HepG2 (cell line): ENCODE measurements around the gene FXN. TPM values are rescaled to one million over a fixed set of nuclear protein-coding genes. Genes with fewer than 3 reads are reported as not detected.
A peak's percentile ranks its signal among the peaks of the same experiment; 100 is the strongest.

Experiments
- ATAC-seq: fragments of 200-7000 bp; cut with Tn5 transposase; 3 replicates; pipeline ENCODE4 v1.9.1; 2020; ENCODE audit warnings: mild to moderate bottlenecking, moderate library complexity
- BruUV-seq: library from RNA; stranded (reverse); fragments of 400-500 nt; replicated peaks from 2 replicates; lab custom pipeline; 2021; lab: Mats Ljungman, UMichigan
- CTCF ChIA-PET: fragments of 300-600 bp; formaldehyde crosslinking; extraction: SDS; loops from one replicate; lab custom pipeline; 2021; ENCODE audit warnings: low total read pairs, inconsistent platforms, low intra/inter-chr PET ratio; lab: Yijun Ruan, JAX
- POLR2A ChIA-PET: fragments of 350-600 bp; sonication (Branson Sonifier 250); formaldehyde crosslinking; loops from one replicate; lab custom pipeline; 2020; ENCODE audit warnings: antibody characterized with exemption, inconsistent platforms; lab: Yijun Ruan, JAX
- DNase-seq: peaks from one replicate; pipeline ENCODE4 v3.0.0-alpha.2; 2015; ENCODE audit warnings: low spot score
- FAIRE-seq: peaks from 3 replicates; lab custom pipeline; 2011; peaks lifted over from hg19 to GRCh38; lab: Jason Lieb, UNC
- H2AFZ ChIP-seq: one replicate; pipeline ENCODE4 v1.6.1; 2011; ENCODE audit warnings: low read length, inconsistent platforms
- H3K27ac ChIP-seq: fragments of 300-600 bp; 3 replicates; pipeline ENCODE4 v1.8.0; 2011; ENCODE audit warnings: mixed run types, mild to moderate bottlenecking, mixed read lengths, low read length, inconsistent platforms; ENCODE audit not compliant: insufficient read depth; ENCODE audit errors: extremely low read length
- H3K27me3 ChIP-seq, 2 experiments: fragments of 200-600 bp in 1 of 2; 2 replicates in 1 of 2; 3 replicates in 1 of 2; pipeline versions ENCODE4 v1.6.0 to v1.8.0; 2011; ENCODE audit warnings: low read length in 2 of 2, mild to moderate bottlenecking in 2 of 2, moderate library complexity in 2 of 2, inconsistent platforms in 1 of 2; ENCODE audit not compliant: insufficient read depth in 2 of 2, control insufficient read depth in 1 of 2
- H3K36me3 ChIP-seq, 2 experiments: fragments of 200-600 bp in 1 of 2; replicated peaks in 1 of 2; 2 replicates in 1 of 2; 3 replicates in 1 of 2; pipeline versions ENCODE4 v1.5.1 to v1.8.0; 2011; ENCODE audit warnings: low read length in 2 of 2, inconsistent platforms in 1 of 2; ENCODE audit not compliant: insufficient read depth in 2 of 2, control insufficient read depth in 1 of 2
- H3K4me1 ChIP-seq: 2 replicates; pipeline ENCODE4 v1.5.1; 2012; ENCODE audit warnings: low read length, inconsistent platforms; ENCODE audit not compliant: insufficient read depth
- H3K4me2 ChIP-seq: 2 replicates; pipeline ENCODE4 v1.6.0; 2011; ENCODE audit warnings: low read depth, low read length, inconsistent platforms
- H3K4me3 ChIP-seq, 3 experiments: fragments of 200-600 bp in 1 of 3; sonication (generic), shearing (Covaris generic) in 1 of 3; replicated peaks in 1 of 3; 2 replicates each; pipeline ENCODE4 v1.5.1; 2011 to 2016; ENCODE audit warnings: low read length in 3 of 3, inconsistent platforms in 2 of 3, low read depth in 2 of 3, mild to moderate bottlenecking in 2 of 3, control low read depth in 1 of 3, mixed read lengths in 1 of 3; ENCODE audit not compliant: insufficient read depth in 1 of 3
- H3K79me2 ChIP-seq: one replicate; pipeline ENCODE4 v1.6.1; 2011; ENCODE audit warnings: low read length, inconsistent platforms; ENCODE audit not compliant: insufficient read depth
- H3K9ac ChIP-seq: 2 replicates; pipeline ENCODE4 v1.6.0; 2011; ENCODE audit warnings: mild to moderate bottlenecking, low read depth, low read length, inconsistent platforms; ENCODE audit not compliant: insufficient read depth
- H3K9me3 ChIP-seq: 2 replicates; pipeline ENCODE4 v1.5.1; 2012; ENCODE audit warnings: mild to moderate bottlenecking, low read length
- H4K20me1 ChIP-seq: 2 replicates; pipeline ENCODE4 v1.6.0; 2011; ENCODE audit warnings: inconsistent platforms, mild to moderate bottlenecking, low read length, moderate library complexity; ENCODE audit not compliant: insufficient read depth
- ATF1 ChIP-seq: IDR thresholded peaks from 2 replicates; pipeline ENCODE4 v1.6.1; 2016; ENCODE audit warnings: mild to moderate bottlenecking, control low read depth
- KDM1A ChIP-seq: IDR thresholded peaks from 2 replicates; pipeline ENCODE4 v1.6.1; 2016; ENCODE audit warnings: missing compliant biosample characterization
- KLF15 ChIP-seq: sonication (generic); formaldehyde crosslinking; IDR thresholded peaks from 2 replicates; pipeline ENCODE4 v1.8.1; 2023; ENCODE audit warnings: borderline replicate concordance, mild to moderate bottlenecking, inconsistent platforms, missing genetic modification reagents, mixed read lengths
- NFKB2 ChIP-seq: sonication (generic); formaldehyde crosslinking; IDR thresholded peaks from 2 replicates; pipeline ENCODE4 v1.4.0; 2020; ENCODE audit warnings: missing genetic modification reagents, borderline replicate concordance
- RBM22 ChIP-seq: fragments of 200-400 bp; formaldehyde crosslinking; optimal IDR thresholded peaks from 2 replicates; pipeline ENCODE3; 2017; ENCODE audit warnings: mild to moderate bottlenecking, low read length, moderate library complexity
- RFXANK ChIP-seq: IDR thresholded peaks from 2 replicates; pipeline ENCODE4 v1.6.1; 2016
- ZMYM2 ChIP-seq: sonication (generic); formaldehyde crosslinking; IDR thresholded peaks from 2 replicates; pipeline ENCODE4 v1.8.0; 2022; ENCODE audit warnings: mild to moderate bottlenecking, missing genetic modification reagents
- ZNF547 ChIP-seq: sonication (generic); formaldehyde crosslinking; IDR thresholded peaks from 2 replicates; pipeline ENCODE4 v1.5.1; 2020; ENCODE audit warnings: mild to moderate bottlenecking, missing genetic modification reagents
- WGBS: methylation state at CpG from one replicate; pipeline ENCODE4 v1.1.6; 2017; ENCODE audit warnings: low lambda C conversion rate; 5-methylcytosine and 5-hydroxymethylcytosine counted together
- in situ Hi-C: cut with HindIII; loops from 2 replicates; pipeline ENCODE4 v1.10.0; 2017; ENCODE audit warnings: low pct_unique_long_range_greater_than_20kb; ENCODE audit not compliant: extremely low pct_ligation_motif_present
- intact Hi-C: fragments of 100-400 bp; cut with micrococcal nuclease; formaldehyde crosslinking; loops from one replicate; pipeline ENCODE4 v1.10.0; 2022; ENCODE audit not compliant: unreplicated experiment
- polyA plus RNA-seq, 8 experiments: library from polyadenylated mRNA; depleted of rRNA in 3 of 8; stranded (reverse) in 7 of 8; unstranded in 1 of 8; fragments of >200 nt; fragmentation: Illumina TruSeq in 4 of 8; extraction: Trizol in 4 of 8; gene quantifications; 2 replicates each; pipeline versions ENCODE4 v1.2.1 to v1.2.3, GENCODE V29; 2011 to 2016; ENCODE audit warnings: low read depth in 4 of 8, missing spikeins in 1 of 8, mixed read lengths in 1 of 8; ENCODE audit not compliant: insufficient read depth in 1 of 8
- total RNA-seq, 5 experiments: library from RNA; depleted of rRNA; stranded (reverse); fragments of >200 nt; fragmentation: Illumina TruSeq; extraction: Trizol; gene quantifications; 2 replicates each; pipeline ENCODE4 v1.2.3, GENCODE V29; 2016; ENCODE audit warnings: low read depth in 1 of 5
- TF ChIP-seq, protein P1 (sequence below): IDR thresholded peaks from 2 replicates; pipeline ENCODE4 v1.6.1; 2012; ENCODE audit warnings: low read depth, low read length, improper control_type of control experiment
- TF ChIP-seq, protein P2 (sequence below): sonication (generic); formaldehyde crosslinking; IDR thresholded peaks from one replicate; pipeline ENCODE4 v1.5.1; 2020; ENCODE audit warnings: mild to moderate bottlenecking, missing genetic modification reagents; ENCODE audit errors: not compliant biosample characterization

The FXN gene
- total and polyA plus RNA-seq, 2 of the 13 experiments (the other 11 are each of a cell fraction or from before 2014, with no cell fraction given) = 24.1 to 26.0 TPM

DNA sequence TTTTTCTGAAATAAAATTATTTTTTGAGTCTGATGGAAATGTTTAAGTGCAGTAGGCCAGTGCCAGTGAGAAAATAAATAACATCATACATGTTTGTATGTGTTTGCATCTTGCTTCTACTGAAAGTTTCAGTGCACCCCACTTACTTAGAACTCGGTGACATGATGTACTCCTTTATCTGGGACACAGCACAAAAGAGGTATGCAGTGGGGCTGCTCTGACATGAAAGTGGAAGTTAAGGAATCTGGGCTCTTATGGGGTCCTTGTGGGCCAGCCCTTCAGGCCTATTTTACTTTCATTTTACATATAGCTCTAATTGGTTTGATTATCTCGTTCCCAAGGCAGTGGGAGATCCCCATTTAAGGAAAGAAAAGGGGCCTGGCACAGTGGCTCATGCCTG, 39.2 kb downstream of the FXN start:
- Histone ChIP-seq H3K9ac (no peak overlapping the region), H3K4me1 (no peaks in the 10 kb centered on the region), H3K36me3 (peaks cover 3 to 28% of the 10 kb centered on the region in 2 experiments), H3K27ac (no peak overlapping the region), H4K20me1 (no peaks in the 10 kb centered on the region), H3K4me3 (no peak overlapping the region), H3K9me3 (no peaks in the 10 kb centered on the region), H3K4me2 (no peak overlapping the region), H3K27me3 (no peaks in the 10 kb centered on the region), H3K79me2 (no peaks in the 10 kb centered on the region), H2AFZ (no peak overlapping the region)
- WGBS = 93% methylated on average over 2 of the region's 2 CpGs
- ATAC-seq (no peak), DNase-seq (no peak), FAIRE-seq (no peak)
- in situ Hi-C loops = no loop called here
- BruUV-seq = no TSS peak
- intact Hi-C loops = no loop called here
- TF ChIP-seq RBM22 = peak; percentile 51
- no peak for TF ChIP-seq KLF15
- ChIA-PET CTCF (no interaction called here), POLR2A (no interaction called here)

GRCh38 chr9:69076550-69076949, 41.0 kb downstream of the FXN start:
- Histone ChIP-seq H4K20me1 (no peaks in the 10 kb centered on the region), H3K4me1 (no peaks in the 10 kb centered on the region), H3K27me3 (no peaks in the 10 kb centered on the region), H3K36me3 (peaks cover 3 to 16% of the 10 kb centered on the region in 2 experiments; a peak in 4 of 5 replicates), H3K27ac (no peak overlapping the region), H3K4me3 (no peak overlapping the region), H2AFZ (no peak overlapping the region), H3K79me2 (no peaks in the 10 kb centered on the region), H3K9ac (no peak overlapping the region), H3K9me3 (no peaks in the 10 kb centered on the region), H3K4me2 (no peak overlapping the region)
- WGBS = 97% methylated on average over 5 of the region's 5 CpGs
- in situ Hi-C loops (no loop called here), intact Hi-C loops (no loop called here)
- DNase-seq (no peak), FAIRE-seq (no peak), ATAC-seq (no peak)
- BruUV-seq = no TSS peak
- POLR2A ChIA-PET = no interaction called here
- CTCF ChIA-PET = no interaction called here
- TF ChIP-seq ATF1 (CRISPR knock-in tag) = no peak
- TF ChIP-seq, protein P1, sequence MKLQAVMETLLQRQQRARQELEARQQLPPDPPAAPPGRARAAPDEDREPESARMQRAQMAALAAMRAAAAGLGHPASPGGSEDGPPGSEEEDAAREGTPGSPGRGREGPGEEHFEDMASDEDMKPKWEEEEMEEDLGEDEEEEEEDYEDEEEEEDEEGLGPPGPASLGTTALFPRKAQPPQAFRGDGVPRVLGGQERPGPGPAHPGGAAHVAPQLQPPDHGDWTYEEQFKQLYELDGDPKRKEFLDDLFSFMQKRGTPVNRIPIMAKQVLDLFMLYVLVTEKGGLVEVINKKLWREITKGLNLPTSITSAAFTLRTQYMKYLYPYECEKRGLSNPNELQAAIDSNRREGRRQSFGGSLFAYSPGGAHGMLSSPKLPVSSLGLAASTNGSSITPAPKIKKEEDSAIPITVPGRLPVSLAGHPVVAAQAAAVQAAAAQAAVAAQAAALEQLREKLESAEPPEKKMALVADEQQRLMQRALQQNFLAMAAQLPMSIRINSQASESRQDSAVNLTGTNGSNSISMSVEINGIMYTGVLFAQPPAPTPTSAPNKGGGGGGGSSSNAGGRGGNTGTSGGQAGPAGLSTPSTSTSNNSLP = no peak
- TF ChIP-seq RFXANK (CRISPR knock-in tag) = no peak
- TF ChIP-seq, protein P2, sequence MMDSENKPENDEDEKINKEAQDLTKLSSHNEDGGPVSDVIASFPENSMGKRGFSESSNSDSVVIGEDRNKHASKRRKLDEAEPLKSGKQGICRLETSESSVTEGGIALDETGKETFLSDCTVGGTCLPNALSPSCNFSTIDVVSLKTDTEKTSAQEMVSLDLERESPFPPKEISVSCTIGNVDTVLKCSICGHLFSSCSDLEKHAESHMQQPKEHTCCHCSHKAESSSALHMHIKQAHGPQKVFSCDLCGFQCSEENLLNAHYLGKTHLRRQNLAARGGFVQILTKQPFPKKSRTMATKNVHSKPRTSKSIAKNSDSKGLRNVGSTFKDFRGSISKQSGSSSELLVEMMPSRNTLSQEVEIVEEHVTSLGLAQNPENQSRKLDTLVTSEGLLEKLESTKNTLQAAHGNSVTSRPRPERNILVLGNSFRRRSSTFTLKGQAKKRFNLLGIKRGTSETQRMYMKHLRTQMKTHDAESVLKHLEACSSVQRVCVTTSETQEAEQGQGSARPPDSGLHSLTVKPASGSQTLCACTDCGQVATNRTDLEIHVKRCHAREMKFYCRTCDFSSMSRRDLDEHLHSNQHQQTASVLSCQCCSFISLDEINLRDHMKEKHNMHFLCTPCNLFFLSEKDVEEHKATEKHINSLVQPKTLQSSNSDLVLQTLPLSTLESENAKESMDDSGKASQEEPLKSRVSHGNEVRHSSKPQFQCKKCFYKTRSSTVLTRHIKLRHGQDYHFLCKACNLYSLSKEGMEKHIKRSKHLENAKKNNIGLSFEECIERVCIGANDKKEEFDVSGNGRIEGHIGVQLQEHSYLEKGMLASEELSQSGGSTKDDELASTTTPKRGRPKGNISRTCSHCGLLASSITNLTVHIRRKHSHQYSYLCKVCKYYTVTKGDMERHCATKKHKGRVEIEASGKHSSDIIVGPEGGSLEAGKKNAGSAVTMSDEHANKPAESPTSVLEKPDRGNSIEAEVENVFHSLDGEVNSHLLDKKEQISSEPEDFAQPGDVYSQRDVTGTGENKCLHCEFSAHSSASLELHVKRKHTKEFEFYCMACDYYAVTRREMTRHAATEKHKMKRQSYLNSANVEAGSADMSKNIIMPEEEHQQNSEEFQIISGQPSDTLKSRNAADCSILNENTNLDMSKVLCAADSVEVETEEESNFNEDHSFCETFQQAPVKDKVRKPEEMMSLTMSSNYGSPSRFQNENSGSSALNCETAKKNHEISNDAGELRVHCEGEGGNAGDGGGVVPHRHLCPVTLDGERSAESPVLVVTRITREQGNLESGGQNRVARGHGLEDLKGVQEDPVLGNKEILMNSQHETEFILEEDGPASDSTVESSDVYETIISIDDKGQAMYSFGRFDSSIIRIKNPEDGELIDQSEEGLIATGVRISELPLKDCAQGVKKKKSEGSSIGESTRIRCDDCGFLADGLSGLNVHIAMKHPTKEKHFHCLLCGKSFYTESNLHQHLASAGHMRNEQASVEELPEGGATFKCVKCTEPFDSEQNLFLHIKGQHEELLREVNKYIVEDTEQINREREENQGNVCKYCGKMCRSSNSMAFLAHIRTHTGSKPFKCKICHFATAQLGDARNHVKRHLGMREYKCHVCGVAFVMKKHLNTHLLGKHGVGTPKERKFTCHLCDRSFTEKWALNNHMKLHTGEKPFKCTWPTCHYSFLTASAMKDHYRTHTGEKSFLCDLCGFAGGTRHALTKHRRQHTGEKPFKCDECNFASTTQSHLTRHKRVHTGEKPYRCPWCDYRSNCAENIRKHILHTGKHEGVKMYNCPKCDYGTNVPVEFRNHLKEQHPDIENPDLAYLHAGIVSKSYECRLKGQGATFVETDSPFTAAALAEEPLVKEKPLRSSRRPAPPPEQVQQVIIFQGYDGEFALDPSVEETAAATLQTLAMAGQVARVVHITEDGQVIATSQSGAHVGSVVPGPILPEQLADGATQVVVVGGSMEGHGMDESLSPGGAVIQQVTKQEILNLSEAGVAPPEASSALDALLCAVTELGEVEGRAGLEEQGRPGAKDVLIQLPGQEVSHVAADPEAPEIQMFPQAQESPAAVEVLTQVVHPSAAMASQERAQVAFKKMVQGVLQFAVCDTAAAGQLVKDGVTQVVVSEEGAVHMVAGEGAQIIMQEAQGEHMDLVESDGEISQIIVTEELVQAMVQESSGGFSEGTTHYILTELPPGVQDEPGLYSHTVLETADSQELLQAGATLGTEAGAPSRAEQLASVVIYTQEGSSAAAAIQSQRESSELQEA (CRISPR knock-in tag) = no peak
- TF ChIP-seq KDM1A (CRISPR knock-in tag) = no peak
- TF ChIP-seq ZNF547 (CRISPR knock-in tag) = no peak
- TF ChIP-seq ZMYM2 = no peak
- no peak for TF ChIP-seq NFKB2 (CRISPR knock-in tag)
